ENCODE data around the gene F13B.

DNA sequence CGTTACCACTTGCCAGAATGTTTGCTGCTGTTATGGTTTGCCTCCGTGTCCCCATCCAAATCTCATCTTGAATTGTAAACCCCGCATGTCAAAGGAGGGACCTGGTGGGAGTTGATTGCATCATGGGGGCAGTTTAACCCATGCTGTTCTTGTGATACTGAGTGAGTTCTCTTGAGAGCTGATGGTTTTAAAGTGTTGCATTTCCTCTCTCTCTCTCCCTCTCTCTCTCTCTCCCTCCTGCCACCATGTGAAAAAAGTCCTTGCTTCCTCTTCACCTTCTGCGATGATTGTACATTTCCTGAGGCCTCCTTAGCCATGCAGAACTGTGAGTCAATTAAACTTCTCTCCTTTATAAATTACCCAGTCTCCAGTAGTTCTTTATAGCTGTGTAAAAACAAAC is 45.3 kb downstream of the F13B start:
- TF ChIP-seq, protein P1, sequence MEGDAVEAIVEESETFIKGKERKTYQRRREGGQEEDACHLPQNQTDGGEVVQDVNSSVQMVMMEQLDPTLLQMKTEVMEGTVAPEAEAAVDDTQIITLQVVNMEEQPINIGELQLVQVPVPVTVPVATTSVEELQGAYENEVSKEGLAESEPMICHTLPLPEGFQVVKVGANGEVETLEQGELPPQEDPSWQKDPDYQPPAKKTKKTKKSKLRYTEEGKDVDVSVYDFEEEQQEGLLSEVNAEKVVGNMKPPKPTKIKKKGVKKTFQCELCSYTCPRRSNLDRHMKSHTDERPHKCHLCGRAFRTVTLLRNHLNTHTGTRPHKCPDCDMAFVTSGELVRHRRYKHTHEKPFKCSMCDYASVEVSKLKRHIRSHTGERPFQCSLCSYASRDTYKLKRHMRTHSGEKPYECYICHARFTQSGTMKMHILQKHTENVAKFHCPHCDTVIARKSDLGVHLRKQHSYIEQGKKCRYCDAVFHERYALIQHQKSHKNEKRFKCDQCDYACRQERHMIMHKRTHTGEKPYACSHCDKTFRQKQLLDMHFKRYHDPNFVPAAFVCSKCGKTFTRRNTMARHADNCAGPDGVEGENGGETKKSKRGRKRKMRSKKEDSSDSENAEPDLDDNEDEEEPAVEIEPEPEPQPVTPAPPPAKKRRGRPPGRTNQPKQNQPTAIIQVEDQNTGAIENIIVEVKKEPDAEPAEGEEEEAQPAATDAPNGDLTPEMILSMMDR (IDR thresholded peaks at IDR 0.05): no peak
- TF ChIP-seq POLR2A (IDR thresholded peaks at IDR 0.05): no peak

All from esophagus squamous epithelium (tissue), 4 donors.